Muscle layer of colon (tissue), 2 donors: Measurements from ENCODE around the gene CGB3.
A peak's percentile ranks its signal among the peaks of the same experiment; 100 is the strongest.

Source experiments
- H3K27ac ChIP-seq: one replicate; pipeline ENCODE4 v1.7.0; 2013; ENCODE audit warnings: low read depth, mild to moderate bottlenecking, low read length, moderate library complexity
- H3K27me3 ChIP-seq, 2 donors: one replicate each; pipeline ENCODE4 v1.7.0; 2013; ENCODE audit warnings: low read length in 2 of 2, mild to moderate bottlenecking in 2 of 2; ENCODE audit not compliant: insufficient read depth in 2 of 2, control insufficient read depth in 1 of 2
- H3K36me3 ChIP-seq: one replicate; pipeline ENCODE4 v1.7.0; 2013; ENCODE audit warnings: mild to moderate bottlenecking, low read length; ENCODE audit not compliant: insufficient read depth
- H3K4me1 ChIP-seq: one replicate; pipeline ENCODE4 v1.7.0; 2013; ENCODE audit warnings: mild to moderate bottlenecking, low read length; ENCODE audit not compliant: insufficient read depth
- H3K4me3 ChIP-seq, 2 donors: one replicate each; pipeline ENCODE4 v1.7.0; 2013; ENCODE audit warnings: low read length in 2 of 2, low read depth in 1 of 2, mild to moderate bottlenecking in 1 of 2, moderate library complexity in 1 of 2
- H3K9ac ChIP-seq: one replicate; pipeline ENCODE4 v1.7.0; 2013; ENCODE audit warnings: low read length
- H3K9me3 ChIP-seq: one replicate; pipeline ENCODE4 v1.7.0; 2013; ENCODE audit warnings: mild to moderate bottlenecking, low read length
- donor health status: abdominal sarcoma.
- donor health status: Adenocarcinoma of cecum.

CGB3 gene

DNA sequence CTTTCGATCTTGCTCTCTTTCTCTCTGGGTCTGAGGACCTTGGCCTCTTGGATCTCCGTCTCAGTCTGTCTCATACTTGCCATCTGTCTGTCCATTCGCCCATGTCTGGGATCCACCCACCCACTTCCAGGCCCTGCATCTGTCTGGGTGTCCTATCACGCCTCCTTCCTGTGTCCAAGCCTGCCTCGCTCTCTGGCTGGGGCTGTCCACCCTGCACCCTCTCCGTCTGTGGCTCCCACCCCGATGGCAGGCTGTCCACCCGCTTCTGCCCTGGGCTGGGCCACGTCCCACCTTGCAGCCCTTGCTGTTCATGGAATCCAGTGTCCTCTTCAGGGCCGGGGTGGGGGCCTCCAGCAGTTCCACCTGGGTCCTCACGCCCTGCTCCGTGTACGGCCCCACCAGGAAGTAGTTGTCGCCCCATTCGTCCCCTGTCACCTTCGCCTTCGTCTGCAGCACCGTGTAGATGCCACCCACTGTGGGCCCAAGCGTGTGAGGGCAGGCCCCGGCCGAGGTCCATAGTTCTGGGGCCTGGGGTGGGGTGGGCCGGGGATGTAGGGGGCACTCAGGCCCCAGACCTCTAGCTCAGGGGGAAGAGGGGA is 33.0 kb downstream of the CGB3 start:
- H3K27me3 ChIP-seq, result no peaks in the 10 kb centered on the region
- no peaks in the 10 kb centered on the region for H3K9me3 ChIP-seq
- H3K9ac ChIP-seq, result no peak overlapping the region
- H3K4me1 ChIP-seq, result peaks cover 28% of the 10 kb centered on the region
- H3K36me3 ChIP-seq, result peaks cover 11% of the 10 kb centered on the region
- H3K4me3 ChIP-seq, result no peak overlapping the region
- H3K27ac ChIP-seq, result peak overlapping the region; percentile 97

DNA sequence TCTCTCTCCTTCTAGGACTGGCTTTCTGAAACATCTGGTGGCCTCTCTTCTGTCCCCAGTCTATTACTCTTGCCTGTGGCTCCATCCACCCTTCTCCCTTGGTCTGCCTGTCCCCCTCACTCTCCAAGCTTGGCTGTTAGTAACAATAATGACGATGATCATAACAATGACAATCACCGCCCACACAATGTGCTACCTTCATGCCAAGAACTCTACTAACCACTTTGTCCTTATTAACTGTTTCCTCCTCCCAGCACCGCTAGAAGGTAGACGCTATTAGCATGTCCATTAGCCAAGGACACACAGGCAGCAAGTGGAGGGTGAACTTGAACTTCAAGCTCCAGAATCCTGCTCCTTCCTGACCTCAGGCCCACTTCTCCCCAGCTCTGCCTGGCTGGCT is 33.7 kb downstream of the CGB3 start:
- Histone ChIP-seq H3K27me3 (no peaks in the 10 kb centered on the region), H3K4me3 (no peak overlapping the region), H3K4me1 (peaks cover 28% of the 10 kb centered on the region), H3K36me3 (peaks cover 12% of the 10 kb centered on the region), H3K9me3 (no peaks in the 10 kb centered on the region), H3K9ac (no peak overlapping the region), H3K27ac (no peak overlapping the region)

DNA sequence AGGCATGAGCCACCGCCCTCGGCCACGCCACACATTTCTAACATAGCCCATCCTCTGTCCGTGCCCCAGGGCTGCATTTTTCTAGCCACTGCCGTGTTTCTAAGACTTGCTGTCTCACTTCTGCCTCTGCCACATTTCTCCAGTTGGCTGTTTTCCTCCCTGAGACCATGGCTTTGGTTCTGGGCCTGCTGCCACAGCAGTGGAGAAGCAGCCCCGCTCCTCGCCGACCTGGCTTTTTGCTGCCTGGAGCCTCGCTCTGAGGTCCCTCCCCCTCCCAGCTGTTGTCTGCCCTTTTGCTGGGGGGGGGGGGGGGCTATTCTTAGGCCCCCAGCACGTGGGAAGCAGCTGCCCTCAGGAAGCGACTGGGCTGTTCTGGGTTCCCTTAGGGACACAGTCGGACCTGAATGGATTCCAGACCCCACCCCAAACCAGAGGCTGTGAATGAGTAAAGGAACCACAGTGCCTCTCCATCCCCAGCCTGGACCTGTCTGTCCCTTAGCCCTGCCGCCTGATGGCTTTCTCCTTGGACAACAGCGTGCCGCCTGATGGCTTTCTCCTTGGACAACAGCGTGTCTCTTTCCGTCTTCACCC is 34.3 kb downstream of the CGB3 start:
- Histone ChIP-seq H3K4me3 (no peak overlapping the region), H3K36me3 (peaks cover 18% of the 10 kb centered on the region), H3K27ac (no peak overlapping the region), H3K9ac (no peak overlapping the region), H3K4me1 (peaks cover 27% of the 10 kb centered on the region), H3K9me3 (no peaks in the 10 kb centered on the region), H3K27me3 (no peaks in the 10 kb centered on the region)

DNA sequence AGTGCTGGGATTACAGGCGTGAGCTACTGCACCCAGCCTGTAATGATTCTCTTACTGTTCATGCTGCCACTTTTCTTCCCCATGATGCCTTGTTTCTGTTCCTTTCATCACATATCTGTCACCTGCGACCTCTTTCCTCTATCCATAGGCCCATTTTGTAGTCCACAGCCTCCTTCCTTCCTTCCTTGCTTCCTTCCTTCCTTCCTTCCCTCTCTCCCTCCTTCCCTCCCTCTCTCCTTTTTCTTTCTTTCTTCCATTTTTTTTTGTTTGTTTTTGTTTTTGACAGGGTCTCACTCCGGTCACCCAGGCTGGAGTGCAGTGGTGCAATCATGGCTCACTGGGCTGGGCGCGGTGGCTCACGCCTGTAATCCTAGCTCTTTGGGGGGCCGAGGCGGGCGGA is 35.3 kb downstream of the CGB3 start:
- Histone ChIP-seq H3K4me1 (peaks cover 19% of the 10 kb centered on the region), H3K27ac (no peak overlapping the region), H3K4me3 (no peak overlapping the region), H3K9ac (no peak overlapping the region), H3K36me3 (peaks cover 22% of the 10 kb centered on the region), H3K27me3 (no peaks in the 10 kb centered on the region), H3K9me3 (no peaks in the 10 kb centered on the region)

DNA sequence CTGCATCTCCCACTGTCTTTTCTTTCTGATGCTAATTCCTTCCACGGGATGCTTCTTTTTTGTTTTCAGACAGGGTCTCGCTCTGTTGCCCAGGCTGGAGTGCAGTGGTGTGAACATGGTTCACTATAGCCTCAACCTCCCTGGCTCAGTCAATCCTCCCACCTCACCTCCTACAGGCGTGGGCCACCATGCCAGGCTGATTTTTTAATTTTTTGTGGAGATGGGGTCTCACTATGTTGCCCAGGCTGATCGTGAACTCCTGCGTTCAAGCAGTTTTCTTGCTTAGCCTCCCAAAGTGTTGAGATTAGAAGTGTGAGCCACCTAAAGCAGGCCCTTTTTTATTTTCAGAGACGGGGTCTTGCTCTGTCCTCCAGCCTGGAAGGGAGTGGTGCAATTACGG is 35.8 kb downstream of the CGB3 start:
- peaks cover 27% of the 10 kb centered on the region for H3K36me3 ChIP-seq
- H3K27me3 ChIP-seq, result no peaks in the 10 kb centered on the region
- H3K9me3 ChIP-seq, result no peaks in the 10 kb centered on the region
- H3K4me1 ChIP-seq, result peaks cover 19% of the 10 kb centered on the region
- no peak overlapping the region for H3K27ac ChIP-seq
- H3K9ac ChIP-seq, result no peak overlapping the region
- no peak overlapping the region for H3K4me3 ChIP-seq

DNA sequence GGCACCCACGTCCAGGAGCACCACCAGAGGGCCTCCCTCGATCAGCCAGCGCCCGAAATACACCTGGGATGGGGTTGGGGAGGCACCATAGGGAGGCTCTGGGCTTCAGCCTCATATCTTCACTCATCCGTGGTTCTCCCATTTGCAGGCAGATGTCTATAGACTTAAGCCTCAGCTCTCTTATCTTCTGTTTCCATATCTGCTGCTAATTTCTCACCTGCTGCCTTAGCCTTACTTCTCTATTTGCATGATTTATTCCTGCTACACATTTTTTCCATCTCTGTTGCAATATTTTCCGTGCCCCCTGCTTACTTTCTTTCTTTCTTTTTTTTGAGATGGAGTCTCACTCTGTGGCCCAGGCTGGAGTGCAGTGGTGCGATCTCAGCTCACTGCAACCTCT is 36.8 kb downstream of the CGB3 start:
- Histone ChIP-seq H3K4me1 (peaks cover 18% of the 10 kb centered on the region), H3K27ac (no peak overlapping the region), H3K4me3 (no peak overlapping the region), H3K9me3 (no peaks in the 10 kb centered on the region), H3K9ac (no peak overlapping the region), H3K36me3 (peaks cover 31% of the 10 kb centered on the region), H3K27me3 (no peaks in the 10 kb centered on the region)

DNA sequence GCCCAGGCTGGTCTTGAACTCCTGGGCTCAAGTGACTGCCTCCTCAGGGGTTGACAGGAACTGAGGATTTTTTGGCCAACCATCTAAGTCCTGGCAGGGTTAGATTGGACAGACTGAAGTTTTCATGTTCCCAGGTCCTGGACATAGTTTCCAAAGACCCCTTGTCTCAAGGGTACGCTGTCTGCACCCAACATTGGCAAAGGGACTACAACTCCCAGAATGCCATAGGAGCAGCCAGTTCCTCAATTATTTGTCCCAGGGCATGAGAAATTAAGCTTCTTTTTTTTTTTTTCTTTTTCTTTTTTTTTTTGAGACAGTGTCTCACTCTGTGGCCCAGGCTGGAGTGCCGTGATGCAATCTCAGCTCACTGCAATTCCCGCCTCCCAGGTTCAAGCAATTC is 37.9 kb downstream of the CGB3 start:
- H3K36me3 ChIP-seq, result peaks cover 31% of the 10 kb centered on the region
- H3K9ac ChIP-seq, result no peak overlapping the region
- no peak overlapping the region for H3K4me3 ChIP-seq
- H3K4me1 ChIP-seq, result peaks cover 10% of the 10 kb centered on the region
- no peaks in the 10 kb centered on the region for H3K27me3 ChIP-seq
- no peak overlapping the region for H3K27ac ChIP-seq
- H3K9me3 ChIP-seq, result no peaks in the 10 kb centered on the region

DNA sequence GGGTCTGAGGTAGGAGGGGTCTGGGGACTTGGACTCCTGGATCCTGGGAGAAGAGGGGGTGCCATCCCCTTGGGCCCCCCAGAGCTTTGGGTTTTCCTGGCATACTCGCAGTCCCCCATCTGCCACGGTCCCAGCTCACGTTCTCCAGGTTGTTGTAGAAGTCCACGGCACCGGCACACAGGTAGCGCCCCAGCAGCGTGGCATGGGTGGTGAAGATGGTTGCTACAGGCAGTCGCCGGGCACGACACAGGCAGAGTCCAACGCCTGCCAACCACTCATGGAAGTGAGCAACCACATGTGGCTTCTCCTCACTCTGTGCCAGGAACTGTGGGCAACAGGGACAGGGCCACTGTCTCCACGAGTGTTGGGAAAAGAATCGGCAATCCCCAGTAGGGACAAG is 38.4 kb downstream of the CGB3 start:
- no peak overlapping the region for H3K27ac ChIP-seq
- H3K9me3 ChIP-seq, result no peaks in the 10 kb centered on the region
- no peak overlapping the region for H3K4me3 ChIP-seq
- H3K4me1 ChIP-seq, result peaks cover 5% of the 10 kb centered on the region
- peaks cover 31% of the 10 kb centered on the region for H3K36me3 ChIP-seq
- H3K9ac ChIP-seq, result no peak overlapping the region
- no peaks in the 10 kb centered on the region for H3K27me3 ChIP-seq

DNA sequence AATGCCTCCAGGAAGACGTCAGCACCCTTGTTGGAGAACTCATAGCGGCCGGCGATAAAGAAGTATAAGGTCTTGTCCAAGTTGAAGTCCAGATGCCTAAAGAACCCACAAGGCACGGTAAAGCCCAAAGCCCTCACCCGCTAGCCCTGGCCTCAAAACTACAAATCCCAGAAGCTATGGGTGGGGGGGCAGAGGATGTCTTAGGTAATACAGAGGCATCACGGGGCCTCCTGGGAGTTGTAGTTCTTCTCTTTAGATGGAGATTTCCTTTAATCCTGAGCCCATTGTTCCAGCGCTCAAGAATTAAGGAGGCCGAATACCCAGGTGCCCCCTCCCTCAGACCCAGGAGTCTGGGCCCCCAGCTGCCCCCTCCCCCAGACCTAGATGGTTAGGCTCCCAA is 41.9 kb downstream of the CGB3 start:
- no peak overlapping the region for H3K9ac ChIP-seq
- H3K9me3 ChIP-seq, result no peaks in the 10 kb centered on the region
- no peaks in the 10 kb centered on the region for H3K27me3 ChIP-seq
- H3K4me1 ChIP-seq, result peaks cover 6% of the 10 kb centered on the region
- H3K27ac ChIP-seq, result no peak overlapping the region
- peaks cover 20% of the 10 kb centered on the region for H3K36me3 ChIP-seq
- H3K4me3 ChIP-seq, result no peak overlapping the region

DNA sequence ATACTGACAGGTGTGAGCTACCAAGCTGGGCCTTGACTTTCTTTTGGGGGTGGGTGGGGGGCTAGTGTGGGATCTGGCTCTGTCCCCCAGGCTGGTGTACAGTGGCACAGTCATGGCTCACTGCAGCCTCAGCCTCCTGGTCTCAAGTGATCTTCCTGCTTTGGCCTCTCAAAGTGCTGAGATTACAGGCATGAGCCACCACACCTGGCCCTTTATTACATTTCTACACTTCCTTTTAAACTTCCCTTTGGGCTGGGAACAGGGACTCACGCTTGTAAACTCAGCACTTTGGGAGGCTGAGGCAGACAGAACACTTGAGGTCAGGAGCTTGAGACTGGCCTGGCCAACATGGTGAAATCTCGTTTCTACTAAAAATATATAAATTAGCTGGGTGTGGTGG is 47.1 kb downstream of the CGB3 start:
- Histone ChIP-seq H3K36me3 (peaks cover 12% of the 10 kb centered on the region), H3K27me3 (no peaks in the 10 kb centered on the region), H3K27ac (no peak overlapping the region), H3K9me3 (no peaks in the 10 kb centered on the region), H3K4me3 (no peak overlapping the region), H3K4me1 (peaks cover 6% of the 10 kb centered on the region), H3K9ac (no peak overlapping the region)

DNA sequence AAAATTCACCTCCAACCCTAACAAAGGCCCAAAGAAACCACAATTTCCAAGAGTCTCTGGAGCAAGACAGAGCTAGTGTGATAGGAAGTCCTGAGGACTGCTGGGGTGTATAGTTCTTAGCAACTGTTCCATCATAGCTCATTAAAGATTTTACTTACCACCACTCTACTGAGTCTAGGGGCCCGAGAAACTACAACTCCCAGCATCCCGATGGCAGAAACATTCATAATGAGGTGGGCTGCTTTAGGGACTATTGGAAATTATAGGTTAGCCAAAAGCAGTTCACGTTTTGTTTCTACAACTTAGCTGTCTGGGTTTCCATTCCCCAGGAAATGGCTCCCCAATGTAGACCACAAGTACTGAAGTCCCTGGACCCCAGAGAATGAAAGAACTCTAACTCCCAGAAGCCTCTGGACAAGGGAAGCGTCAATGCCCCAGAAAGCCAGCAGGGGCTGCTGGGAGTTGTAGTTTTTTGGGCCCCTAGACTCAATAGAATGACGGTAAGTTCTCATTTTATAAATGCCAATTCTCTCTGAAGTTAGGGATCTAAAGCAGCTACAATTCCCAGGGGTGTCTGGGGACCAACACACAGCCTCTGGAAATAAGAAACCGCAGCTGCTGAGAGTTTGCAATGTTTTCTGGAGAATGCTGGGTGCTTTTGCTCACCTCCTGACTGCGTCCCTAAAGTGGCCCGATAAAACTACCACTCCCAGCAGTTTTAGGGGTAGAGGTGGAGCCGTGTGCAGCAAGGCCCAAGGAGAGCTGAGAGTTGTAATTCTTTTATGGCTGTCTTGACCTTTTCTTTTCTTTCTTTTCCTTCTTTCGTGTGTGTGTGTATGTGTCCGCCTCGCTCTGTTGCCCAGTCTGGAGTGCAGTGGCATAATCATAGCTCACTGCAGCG is 47.9 kb downstream of the CGB3 start:
- no peak overlapping the region for H3K9ac ChIP-seq
- peaks cover 6% of the 10 kb centered on the region for H3K4me1 ChIP-seq
- no peaks in the 10 kb centered on the region for H3K9me3 ChIP-seq
- peaks cover 12% of the 10 kb centered on the region for H3K36me3 ChIP-seq
- H3K27ac ChIP-seq, result no peak overlapping the region
- no peak overlapping the region for H3K4me3 ChIP-seq
- no peaks in the 10 kb centered on the region for H3K27me3 ChIP-seq
